NCI-H1694 treated with DMSO at 0.1 percent for 48 hours (cell line): ENCODE data around the gene C16orf95.

Source experiments
- DNase-seq: peaks from one replicate; lab custom pipeline; 2025; lab: John Stamatoyannopoulos, UW

Gene C16orf95

GRCh38 chr16:87332150-87332549, 15.0 kb upstream of the C16orf95 start:
- no peak for DNase-seq

GRCh38 chr16:87331241-87331801, 14.1 kb upstream of the C16orf95 start:
- DNase-seq, result no peak

- no peak for DNase-seq
Observed at GRCh38 chr16:87330646-87331045, 13.5 kb upstream of the C16orf95 start.

- no peak for DNase-seq
Observed at GRCh38 chr16:87330257-87330624, 13.0 kb upstream of the C16orf95 start.

- DNase-seq, result no peak
Observed at GRCh38 chr16:87329436-87330256, 12.5 kb upstream of the C16orf95 start.

GRCh38 chr16:87328846-87329245, 11.7 kb upstream of the C16orf95 start:
- DNase-seq, result no peak

GRCh38 chr16:87327798-87328495, 10.8 kb upstream of the C16orf95 start:
- no peak for DNase-seq

GRCh38 chr16:87326151-87326571, 9.0 kb upstream of the C16orf95 start:
- no peak for DNase-seq

- no peak for DNase-seq
Observed at GRCh38 chr16:87325423-87325858, 8.2 kb upstream of the C16orf95 start.

- DNase-seq, result peak; percentile 37
Observed at GRCh38 chr16:87324411-87325275, 7.5 kb upstream of the C16orf95 start.

GRCh38 chr16:87323727-87324410, 6.7 kb upstream of the C16orf95 start:
- no peak for DNase-seq

GRCh38 chr16:87322833-87323726, 5.9 kb upstream of the C16orf95 start:
- DNase-seq, result no peak

GRCh38 chr16:87322360-87322759, 5.2 kb upstream of the C16orf95 start:
- no peak for DNase-seq

GRCh38 chr16:87321336-87322107, 4.3 kb upstream of the C16orf95 start:
- peak; percentile 61 for DNase-seq

GRCh38 chr16:87320510-87321227, 3.5 kb upstream of the C16orf95 start:
- DNase-seq, result no peak

GRCh38 chr16:87319997-87320491, 2.9 kb upstream of the C16orf95 start:
- no peak for DNase-seq

GRCh38 chr16:87319011-87319410, 1.8 kb upstream of the C16orf95 start:
- no peak for DNase-seq

- DNase-seq, result no peak
Observed at GRCh38 chr16:87317750-87318644, 805 bp upstream of the C16orf95 start.
